Astrocyte (in vitro differentiated cells and primary cell): ENCODE data around the gene LITAF. TPM values are rescaled to one million over a fixed set of nuclear protein-coding genes. Genes with fewer than 3 reads are reported as not detected.

Source experiments
- DNase-seq: peaks from one replicate; pipeline ENCODE4 v3.0.0-alpha.2; 2010; ENCODE audit warnings: low read depth
- FAIRE-seq: peaks from 2 replicates; lab custom pipeline; 2011; peaks lifted over from hg19 to GRCh38; lab: Jason Lieb, UNC
- H2AFZ ChIP-seq: 2 replicates; pipeline ENCODE4 v1.6.0; 2012; ENCODE audit warnings: low read depth, low read length, inconsistent platforms
- H3K27ac ChIP-seq: 2 replicates; pipeline ENCODE4 v1.5.1; 2011; ENCODE audit warnings: low read depth, low read length, inconsistent platforms
- H3K27me3 ChIP-seq: 2 replicates; pipeline ENCODE4 v1.6.0; 2011; ENCODE audit warnings: low read length, inconsistent platforms; ENCODE audit not compliant: insufficient read depth
- H3K36me3 ChIP-seq: 2 replicates; pipeline ENCODE4 v1.5.1; 2011; ENCODE audit warnings: low read length, inconsistent platforms; ENCODE audit not compliant: insufficient read depth
- H3K4me1 ChIP-seq: 2 replicates; pipeline ENCODE4 v1.5.1; 2011; ENCODE audit warnings: low read length, inconsistent platforms; ENCODE audit not compliant: insufficient read depth
- H3K4me2 ChIP-seq: 2 replicates; pipeline ENCODE4 v1.6.0; 2012; ENCODE audit warnings: low read length, inconsistent platforms
- H3K4me3 ChIP-seq: 2 replicates; pipeline ENCODE4 v1.5.1; 2011; ENCODE audit warnings: low read depth, mild to moderate bottlenecking, low read length, inconsistent platforms; ENCODE audit not compliant: insufficient read depth
- H3K79me2 ChIP-seq: 2 replicates; pipeline ENCODE4 v1.6.0; 2012; ENCODE audit warnings: mild to moderate bottlenecking, low read length, inconsistent platforms; ENCODE audit not compliant: insufficient read depth
- H3K9ac ChIP-seq: 2 replicates; pipeline ENCODE4 v1.6.0; 2012; ENCODE audit warnings: mild to moderate bottlenecking, low read length, inconsistent platforms
- H3K9me3 ChIP-seq: 2 replicates; pipeline ENCODE4 v1.5.1; 2012; ENCODE audit warnings: low read depth, mild to moderate bottlenecking, low read length, inconsistent platforms; ENCODE audit not compliant: insufficient read depth
- H4K20me1 ChIP-seq: 2 replicates; pipeline ENCODE4 v1.6.0; 2012; ENCODE audit warnings: low read length, inconsistent platforms; ENCODE audit not compliant: insufficient read depth
- H3K27ac Mint-ChIP-seq: one replicate; pipeline ENCODE4 v1.8.0; 2021; ENCODE audit warnings: mild to moderate bottlenecking, mixed read lengths; ENCODE audit not compliant: unreplicated experiment
- H3K27me3 Mint-ChIP-seq: one replicate; pipeline ENCODE4 v1.8.0; 2021; ENCODE audit warnings: low read depth, mixed read lengths; ENCODE audit not compliant: unreplicated experiment
- H3K36me3 Mint-ChIP-seq: one replicate; pipeline ENCODE4 v1.8.0; 2021; ENCODE audit warnings: low read depth, mixed read lengths; ENCODE audit not compliant: unreplicated experiment
- H3K4me1 Mint-ChIP-seq: one replicate; pipeline ENCODE4 v1.8.0; 2021; ENCODE audit warnings: low read depth, mixed read lengths; ENCODE audit not compliant: unreplicated experiment
- H3K4me3 Mint-ChIP-seq: one replicate; pipeline ENCODE4 v1.8.0; 2021; ENCODE audit warnings: mild to moderate bottlenecking, moderate library complexity, mixed read lengths; ENCODE audit not compliant: unreplicated experiment
- H3K9me3 Mint-ChIP-seq: one replicate; pipeline ENCODE4 v1.8.0; 2021; ENCODE audit warnings: mild to moderate bottlenecking, mixed read lengths; ENCODE audit not compliant: unreplicated experiment
- EZH2 ChIP-seq: IDR thresholded peaks from 2 replicates; pipeline ENCODE4 v1.6.1; 2012; ENCODE audit warnings: mild to moderate bottlenecking, low read length, inconsistent platforms; ENCODE audit not compliant: insufficient read depth
- total RNA-seq: library from RNA; stranded (reverse); gene quantifications from 2 replicates; pipeline ENCODE4 v1.2.1, GENCODE V29; 2021
- TF ChIP-seq, protein P1 (sequence below): IDR thresholded peaks from 2 replicates; pipeline ENCODE4 v1.5.1; 2011; ENCODE audit warnings: low read depth, mild to moderate bottlenecking, inconsistent platforms, low read length, moderate library complexity; ENCODE audit not compliant: insufficient read depth

The LITAF gene
- total RNA-seq, 1 donor from 2014 or later, result 113 TPM

DNA sequence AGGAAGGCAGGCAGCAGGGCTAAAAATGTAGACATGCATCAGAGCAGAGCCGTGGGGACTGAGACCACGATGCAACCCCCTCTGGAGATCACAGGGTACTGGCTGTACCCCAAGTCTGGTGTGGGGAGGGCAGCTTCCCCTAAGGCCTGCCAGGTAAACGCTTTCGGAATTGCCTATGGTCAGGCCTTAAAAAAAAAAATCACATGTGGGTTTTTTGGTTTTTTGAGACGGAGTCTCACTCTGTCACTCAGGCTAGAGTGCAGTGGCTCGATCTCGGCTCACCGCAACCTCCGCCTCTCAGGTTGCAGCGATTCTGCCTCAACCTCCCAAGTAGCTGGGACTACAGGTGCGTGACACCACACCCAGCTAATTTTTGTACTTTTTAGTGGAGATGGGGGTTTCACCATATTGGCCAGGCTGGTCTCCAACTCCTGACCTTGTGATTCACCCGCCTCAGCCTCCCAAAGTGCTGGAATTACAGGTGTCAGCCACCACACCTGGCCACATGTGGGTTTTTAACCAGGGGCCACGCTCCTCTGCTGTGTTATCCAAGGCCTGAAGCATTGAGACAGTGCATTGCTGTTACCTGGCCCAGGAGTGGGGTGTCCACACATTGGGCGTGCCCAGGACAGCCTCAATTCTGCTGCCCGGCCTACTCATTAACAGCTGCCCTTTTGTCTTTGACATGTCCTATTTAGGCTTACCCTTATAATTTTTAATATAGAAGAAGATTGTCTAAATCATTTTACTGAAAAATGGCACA, 50.4 kb downstream of the LITAF start:
- Histone ChIP-seq H4K20me1 (no peaks in the 10 kb centered on the region), H3K79me2 (no peaks in the 10 kb centered on the region), H3K9me3 (no peaks in the 10 kb centered on the region), H3K36me3 (no peaks in the 10 kb centered on the region), H3K4me3 (no peak overlapping the region), H3K4me1 (no peaks in the 10 kb centered on the region), H3K4me2 (no peak overlapping the region), H3K27me3 (no peaks in the 10 kb centered on the region), H3K27ac (no peak overlapping the region), H2AFZ (no peak overlapping the region), H3K9ac (no peak overlapping the region)
- H3K4me3 Mint-ChIP-seq, result no peak overlapping the region
- H3K4me1 Mint-ChIP-seq, result no peaks in the 10 kb centered on the region
- no peaks in the 10 kb centered on the region for H3K9me3 Mint-ChIP-seq
- TF ChIP-seq, protein P1, sequence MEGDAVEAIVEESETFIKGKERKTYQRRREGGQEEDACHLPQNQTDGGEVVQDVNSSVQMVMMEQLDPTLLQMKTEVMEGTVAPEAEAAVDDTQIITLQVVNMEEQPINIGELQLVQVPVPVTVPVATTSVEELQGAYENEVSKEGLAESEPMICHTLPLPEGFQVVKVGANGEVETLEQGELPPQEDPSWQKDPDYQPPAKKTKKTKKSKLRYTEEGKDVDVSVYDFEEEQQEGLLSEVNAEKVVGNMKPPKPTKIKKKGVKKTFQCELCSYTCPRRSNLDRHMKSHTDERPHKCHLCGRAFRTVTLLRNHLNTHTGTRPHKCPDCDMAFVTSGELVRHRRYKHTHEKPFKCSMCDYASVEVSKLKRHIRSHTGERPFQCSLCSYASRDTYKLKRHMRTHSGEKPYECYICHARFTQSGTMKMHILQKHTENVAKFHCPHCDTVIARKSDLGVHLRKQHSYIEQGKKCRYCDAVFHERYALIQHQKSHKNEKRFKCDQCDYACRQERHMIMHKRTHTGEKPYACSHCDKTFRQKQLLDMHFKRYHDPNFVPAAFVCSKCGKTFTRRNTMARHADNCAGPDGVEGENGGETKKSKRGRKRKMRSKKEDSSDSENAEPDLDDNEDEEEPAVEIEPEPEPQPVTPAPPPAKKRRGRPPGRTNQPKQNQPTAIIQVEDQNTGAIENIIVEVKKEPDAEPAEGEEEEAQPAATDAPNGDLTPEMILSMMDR, result no peak
- TF ChIP-seq EZH2, result no peak
- H3K27ac Mint-ChIP-seq, result no peak overlapping the region
- H3K36me3 Mint-ChIP-seq, result no peaks in the 10 kb centered on the region
- peaks cover 13% of the 10 kb centered on the region for H3K27me3 Mint-ChIP-seq
- FAIRE-seq, result no peak
- no peak for DNase-seq

DNA sequence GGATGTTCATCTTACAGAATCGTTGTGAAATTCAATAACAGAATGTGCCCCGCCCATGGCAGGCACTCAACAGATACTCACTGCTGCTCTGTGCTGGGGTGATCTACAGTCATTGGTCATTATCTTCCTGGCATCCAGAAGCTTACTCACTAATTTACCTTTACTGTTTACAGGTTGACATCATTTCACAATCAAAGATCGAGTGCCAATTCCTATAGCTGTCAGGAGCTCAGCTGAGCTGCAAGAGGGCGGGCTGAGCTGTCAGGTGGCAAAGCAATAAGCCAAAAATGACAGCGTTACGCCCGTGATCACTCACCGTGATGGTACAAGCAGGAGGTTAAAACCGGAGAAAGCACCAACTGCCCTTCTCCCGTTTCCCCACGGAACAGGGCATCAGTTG, 51.2 kb downstream of the LITAF start:
- Histone ChIP-seq H3K4me1 (no peaks in the 10 kb centered on the region), H3K9ac (no peak overlapping the region), H3K4me3 (no peak overlapping the region), H3K27ac (no peak overlapping the region), H3K79me2 (no peaks in the 10 kb centered on the region), H3K4me2 (no peak overlapping the region), H4K20me1 (no peaks in the 10 kb centered on the region), H2AFZ (no peak overlapping the region), H3K27me3 (no peaks in the 10 kb centered on the region), H3K36me3 (no peaks in the 10 kb centered on the region), H3K9me3 (no peaks in the 10 kb centered on the region)
- FAIRE-seq, result no peak
- TF ChIP-seq EZH2, result no peak
- TF ChIP-seq, protein P1, result no peak
- no peaks in the 10 kb centered on the region for H3K4me1 Mint-ChIP-seq
- no peaks in the 10 kb centered on the region for H3K9me3 Mint-ChIP-seq
- peaks cover 13% of the 10 kb centered on the region for H3K27me3 Mint-ChIP-seq
- no peaks in the 10 kb centered on the region for H3K36me3 Mint-ChIP-seq
- H3K4me3 Mint-ChIP-seq, result no peak overlapping the region
- H3K27ac Mint-ChIP-seq, result no peak overlapping the region
- no peak for DNase-seq

DNA sequence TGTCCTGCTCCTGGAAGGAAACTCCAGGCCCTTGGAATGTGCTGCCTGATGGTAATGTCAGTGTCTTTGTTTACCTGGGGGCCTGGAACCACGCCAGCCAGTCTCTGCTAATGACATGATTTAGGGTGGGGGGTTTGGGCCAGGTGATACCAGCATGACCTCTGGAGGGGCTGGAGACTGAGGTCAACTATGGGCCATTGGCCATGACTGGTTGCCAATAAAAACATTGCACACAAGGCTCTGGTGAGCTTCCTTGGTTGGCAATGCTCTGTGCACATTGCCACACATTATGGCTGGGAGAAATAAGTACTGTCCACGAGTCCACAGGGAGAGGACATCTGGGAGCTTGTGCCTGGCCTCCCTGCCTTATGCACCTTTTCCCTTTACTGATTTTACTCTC, 52.5 kb downstream of the LITAF start:
- no peak for TF ChIP-seq EZH2
- TF ChIP-seq, protein P1, result no peak
- FAIRE-seq (no peak), DNase-seq (no peak)
- Histone ChIP-seq H3K4me3 (no peak overlapping the region), H3K4me1 (peaks cover 3% of the 10 kb centered on the region), H4K20me1 (no peaks in the 10 kb centered on the region), H3K4me2 (no peak overlapping the region), H3K36me3 (no peaks in the 10 kb centered on the region), H2AFZ (no peak overlapping the region), H3K27ac (no peak overlapping the region), H3K9me3 (no peaks in the 10 kb centered on the region), H3K27me3 (no peaks in the 10 kb centered on the region), H3K79me2 (no peaks in the 10 kb centered on the region), H3K9ac (no peak overlapping the region)
- no peak overlapping the region for H3K27ac Mint-ChIP-seq
- no peaks in the 10 kb centered on the region for H3K9me3 Mint-ChIP-seq
- no peaks in the 10 kb centered on the region for H3K36me3 Mint-ChIP-seq
- H3K4me1 Mint-ChIP-seq, result peaks cover 7% of the 10 kb centered on the region
- peaks cover 6% of the 10 kb centered on the region for H3K27me3 Mint-ChIP-seq
- no peak overlapping the region for H3K4me3 Mint-ChIP-seq
